NCI-H2227 treated with DMSO at 0.1 percent for 48 hours (cell line): ENCODE measurements around the gene ATP9A.
"Not testable (repeated sequence)": the region's sequence is repeated elsewhere in the genome, so short reads cannot be mapped to it uniquely, and the experiment has no call there.

ENCODE experiments used
- DNase-seq: peaks from one replicate; lab custom pipeline; 2025; lab: John Stamatoyannopoulos, UW

Gene ATP9A

GRCh38 chr20:51654060-51654459, 114.1 kb downstream of the ATP9A start:
- DNase-seq, result no peak

- DNase-seq, result no peak
Measured at GRCh38 chr20:51653226-51653625, 115.0 kb downstream of the ATP9A start.

- DNase-seq, result no peak
Measured at GRCh38 chr20:51651921-51652549, 116.2 kb downstream of the ATP9A start.

DNA sequence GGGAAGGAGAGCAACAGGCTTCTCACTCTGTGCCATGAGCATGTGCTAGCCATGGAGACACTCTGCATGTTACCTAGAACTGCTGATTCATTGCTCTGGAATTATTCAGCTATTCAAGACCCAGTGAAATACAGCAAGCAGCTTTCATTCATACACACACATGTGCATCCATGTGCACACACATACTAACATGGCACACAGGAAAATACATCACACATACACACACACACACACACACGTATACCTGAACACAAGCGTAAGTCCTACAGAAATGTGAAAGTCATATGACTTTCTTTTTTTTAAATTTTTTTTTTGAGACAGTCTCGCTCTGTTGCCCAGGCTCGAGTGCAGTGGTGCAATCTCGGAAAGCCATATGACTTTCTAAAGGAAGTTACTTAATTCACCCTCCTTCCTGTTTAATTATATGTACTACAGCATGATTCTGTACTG, 117.5 kb downstream of the ATP9A start:
- DNase-seq, result no peak

GRCh38 chr20:51648571-51648947, 119.6 kb downstream of the ATP9A start:
- no peak for DNase-seq

DNA sequence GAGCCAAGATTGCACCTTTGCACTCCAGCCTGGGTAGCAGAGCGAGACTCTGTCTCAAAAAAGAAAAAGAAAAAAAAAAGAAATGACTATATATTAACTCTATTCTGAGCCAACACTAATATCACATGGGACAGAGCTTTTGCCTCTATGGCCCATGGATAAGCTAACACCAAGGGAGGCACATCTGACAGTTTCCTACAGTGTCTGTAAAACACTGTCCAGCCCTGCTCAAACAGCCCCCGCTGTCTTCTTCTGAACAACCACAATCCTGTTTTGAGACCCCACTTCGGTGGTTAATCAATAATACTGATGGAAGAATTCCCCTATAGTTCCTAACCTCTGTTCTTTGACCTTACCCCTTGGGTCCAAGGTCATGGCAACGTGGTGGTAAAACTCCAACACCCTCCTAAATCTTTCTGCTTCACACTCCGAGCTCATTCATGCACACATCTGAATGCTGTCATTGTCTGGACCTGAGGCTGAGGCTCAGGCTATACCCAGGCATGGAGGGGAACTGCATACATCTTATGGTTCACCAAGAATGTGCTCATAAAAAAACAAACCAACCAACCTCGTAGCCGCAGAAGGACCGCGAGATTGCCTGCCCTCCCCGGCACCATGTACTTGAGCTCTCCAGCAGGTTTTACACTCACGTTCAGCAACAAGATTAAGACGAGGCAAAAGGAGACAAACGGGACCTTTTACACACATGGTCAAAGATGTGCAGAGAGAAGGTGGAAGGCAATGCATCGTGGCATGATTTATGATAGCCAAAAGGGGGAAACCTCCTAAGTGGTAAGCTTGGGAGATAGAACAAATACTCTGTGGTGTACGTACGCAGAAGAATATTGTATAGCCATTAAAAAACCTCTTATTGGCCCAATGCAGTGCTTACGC, 120.3 kb downstream of the ATP9A start:
- DNase-seq, result no peak

GRCh38 chr20:51643810-51644209, 124.4 kb downstream of the ATP9A start:
- not testable (repeated sequence) for DNase-seq

DNA sequence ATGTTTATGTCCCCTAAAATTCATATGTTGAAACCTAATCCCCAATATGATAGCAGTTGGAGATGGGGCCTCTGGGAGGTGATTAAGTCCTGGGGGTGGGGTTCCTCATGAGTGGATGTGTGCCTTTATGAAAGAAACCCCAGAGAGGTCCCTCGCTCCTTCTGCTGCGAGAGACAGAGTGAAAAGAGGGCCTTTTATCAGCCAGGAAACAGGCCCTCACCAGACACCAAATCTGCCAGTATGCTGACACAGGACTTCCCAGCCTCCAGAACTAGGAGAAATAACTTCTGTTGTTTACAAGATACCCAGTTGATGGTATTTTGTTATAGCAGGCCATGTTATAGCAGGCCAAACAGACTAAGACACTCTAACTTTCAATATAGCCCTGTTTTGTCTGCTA, 124.8 kb downstream of the ATP9A start:
- DNase-seq, result no peak

GRCh38 chr20:51641866-51642265, 126.3 kb downstream of the ATP9A start:
- no peak for DNase-seq

GRCh38 chr20:51640743-51641142, 127.4 kb downstream of the ATP9A start:
- DNase-seq, result no peak

DNA sequence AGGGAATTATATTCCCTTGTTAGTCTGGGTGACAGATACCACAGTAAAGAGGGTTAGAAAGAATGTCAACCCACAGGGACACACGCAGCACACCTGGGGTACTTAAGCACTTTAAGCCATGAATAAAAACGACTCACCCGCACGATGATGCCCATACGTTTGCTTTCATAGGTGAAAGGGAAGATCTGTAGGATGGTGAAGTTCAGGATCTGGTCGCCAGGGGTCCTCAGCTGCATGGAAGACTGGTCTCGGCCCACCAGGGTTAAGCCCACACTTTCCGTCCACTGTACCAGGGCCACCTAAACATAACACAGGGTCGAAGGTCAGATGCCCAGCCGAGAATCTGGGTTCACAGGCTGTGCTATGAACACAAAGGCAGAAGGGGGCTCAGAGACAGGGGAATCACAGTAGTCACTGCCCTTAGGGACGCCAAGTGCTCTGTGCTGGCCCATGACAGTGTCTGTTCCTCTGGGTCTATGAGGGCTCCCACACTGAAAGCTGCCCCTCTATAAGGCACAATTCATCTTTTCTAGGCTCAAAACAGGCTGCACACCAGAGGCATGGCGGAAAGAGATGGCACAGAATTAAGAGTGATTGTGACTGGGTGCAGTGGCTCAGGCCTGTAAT, 128.9 kb downstream of the ATP9A start:
- DNase-seq, result peak; percentile 56

- no peak for DNase-seq
Measured at GRCh38 chr20:51637241-51637640, 130.9 kb downstream of the ATP9A start.

- no peak for DNase-seq
Measured at GRCh38 chr20:51636123-51636522, 132.1 kb downstream of the ATP9A start.

DNA sequence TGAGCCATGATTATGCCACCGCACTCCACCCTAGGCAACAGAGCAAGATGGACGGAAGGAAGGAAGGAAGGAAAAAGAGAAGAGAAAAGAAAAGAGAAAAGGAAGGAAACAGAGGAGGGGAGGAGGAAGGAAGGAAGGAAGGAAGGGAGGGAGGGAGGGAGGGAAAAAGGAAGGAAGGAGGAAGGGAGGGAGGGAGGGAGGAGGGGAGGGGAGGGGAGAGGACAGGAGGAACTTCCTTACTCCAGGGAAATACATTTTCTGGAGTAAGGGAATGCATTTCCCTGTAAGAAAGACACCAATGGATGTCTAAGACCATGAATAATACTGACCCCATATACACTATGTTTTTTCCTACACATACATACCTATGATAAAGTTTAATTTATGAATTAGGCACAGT, 132.5 kb downstream of the ATP9A start:
- no peak for DNase-seq

DNA sequence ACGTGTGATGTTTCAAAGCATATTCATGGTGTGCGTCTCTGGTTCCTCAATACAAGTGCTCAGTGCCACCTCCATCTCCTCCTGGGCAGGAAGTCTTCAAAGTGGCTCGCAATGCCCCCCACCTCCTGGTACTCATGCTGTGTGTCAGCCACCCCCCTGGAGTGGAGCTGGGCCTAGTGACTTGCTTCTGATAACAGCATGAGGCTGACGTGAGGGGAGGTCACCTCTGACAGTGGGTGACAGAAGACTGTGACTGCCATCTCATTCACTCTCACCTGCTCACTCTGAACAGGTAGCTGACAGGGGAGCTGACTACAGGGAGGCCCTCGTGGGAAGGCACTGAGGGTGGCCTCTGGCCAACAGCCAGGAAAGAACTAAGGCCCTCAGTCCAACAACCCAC, 133.3 kb downstream of the ATP9A start:
- DNase-seq, result no peak

DNA sequence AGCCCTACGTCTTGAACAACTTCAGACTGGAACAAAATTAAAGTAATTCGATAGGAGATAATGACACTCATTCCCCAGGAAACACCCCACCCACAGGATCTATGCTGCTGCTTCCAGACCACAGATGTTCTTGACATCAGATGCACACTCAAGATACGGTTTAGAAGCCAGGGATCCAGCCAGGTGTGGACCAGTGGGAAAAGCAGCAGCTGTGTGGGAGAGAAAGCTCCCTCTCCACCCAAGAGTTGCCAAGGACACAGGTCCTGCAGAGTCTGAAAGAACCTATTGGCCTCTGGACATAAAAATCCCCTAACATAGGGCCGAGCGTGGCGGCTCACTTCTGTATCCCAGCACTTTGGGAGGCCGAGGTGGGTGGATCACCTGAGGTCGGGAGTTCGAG, 133.9 kb downstream of the ATP9A start:
- no peak for DNase-seq

GRCh38 chr20:51633430-51633829, 134.8 kb downstream of the ATP9A start:
- no peak for DNase-seq

- DNase-seq, result no peak
Measured at GRCh38 chr20:51631953-51632352, 136.2 kb downstream of the ATP9A start.

DNA sequence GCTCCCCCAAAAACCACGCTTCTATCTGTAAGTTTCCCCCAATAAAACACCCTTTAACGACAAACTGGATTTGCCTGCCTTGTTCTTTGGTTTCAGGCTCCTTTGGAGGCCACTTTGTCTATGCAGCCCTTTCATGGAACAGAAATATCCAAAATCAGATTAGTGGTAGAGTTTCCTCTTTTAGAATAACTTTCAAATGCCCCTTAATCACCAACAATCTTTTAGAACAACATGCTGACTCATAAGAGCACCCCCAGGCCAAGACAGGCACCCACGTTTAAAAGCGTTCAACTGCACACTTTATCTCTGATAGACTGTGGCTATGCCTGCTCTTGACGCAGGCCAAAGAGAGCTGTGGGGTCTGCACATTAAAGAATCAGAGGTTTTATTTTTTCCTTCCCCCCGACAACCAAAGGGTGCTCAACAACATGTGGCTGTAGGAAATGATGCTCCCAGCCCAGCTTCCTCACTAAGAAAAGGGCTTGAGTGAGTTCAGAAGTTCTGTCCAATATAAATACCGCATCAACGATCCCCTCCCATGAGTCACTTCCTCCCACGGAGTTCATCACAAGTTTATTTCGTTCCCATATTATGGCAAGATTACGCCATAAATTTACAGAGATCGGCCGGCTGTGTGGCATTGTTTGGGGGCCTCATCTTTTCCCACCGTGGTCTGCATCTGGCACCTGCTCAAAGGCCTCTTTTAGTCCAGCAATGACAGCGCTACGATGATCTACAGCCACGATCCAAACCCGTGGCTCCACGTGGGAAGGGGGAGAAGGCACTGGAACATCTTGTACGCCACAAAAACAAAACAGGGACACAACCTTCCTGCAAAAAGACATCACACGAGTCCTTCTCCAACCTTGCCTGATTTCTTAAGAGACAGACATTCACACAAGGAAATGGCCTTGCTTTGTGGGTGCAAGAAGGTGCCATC, 136.9 kb downstream of the ATP9A start:
- DNase-seq, result no peak

DNA sequence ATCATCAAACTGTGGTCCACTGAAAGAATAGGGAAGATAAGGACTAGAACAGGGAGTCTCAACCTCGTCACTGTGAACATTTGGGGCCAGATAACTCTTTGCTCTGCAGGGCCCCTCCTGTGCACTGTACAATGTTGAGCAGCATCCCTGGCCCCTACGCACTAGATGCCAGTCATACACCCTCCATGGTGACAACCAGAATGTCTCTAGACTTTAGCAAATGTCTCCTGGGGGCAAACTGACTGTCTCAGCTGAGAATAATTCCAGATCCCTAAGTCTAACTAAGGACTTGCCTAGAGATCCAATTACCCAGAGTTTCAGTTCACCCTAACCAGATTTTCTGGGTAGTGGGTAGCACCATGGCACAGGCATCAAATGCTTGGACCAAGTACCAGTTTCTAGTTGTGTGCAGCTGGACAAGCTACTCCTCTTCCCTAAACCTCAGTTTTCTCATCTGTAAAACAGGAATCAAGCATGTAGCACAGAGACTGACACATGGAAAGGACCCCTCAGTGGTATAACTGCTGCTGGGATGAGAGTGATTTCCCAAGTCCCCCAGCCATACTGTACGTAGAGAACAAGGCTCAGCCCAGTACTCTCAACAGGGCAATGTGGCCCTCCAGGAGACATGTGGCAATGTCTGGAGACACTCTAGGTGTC, 138.7 kb downstream of the ATP9A start:
- no peak for DNase-seq
